ENCODE measurements around the gene HYAL2. TPM values are rescaled to one million over a fixed set of nuclear protein-coding genes. Genes with fewer than 3 reads are reported as not detected.

Gene HYAL2
- total and polyA plus RNA-seq, 2 of the 8 experiments (the other 6 are each of a cell fraction or from before 2014, with no cell fraction given): 51.9 to 176 TPM

DNA sequence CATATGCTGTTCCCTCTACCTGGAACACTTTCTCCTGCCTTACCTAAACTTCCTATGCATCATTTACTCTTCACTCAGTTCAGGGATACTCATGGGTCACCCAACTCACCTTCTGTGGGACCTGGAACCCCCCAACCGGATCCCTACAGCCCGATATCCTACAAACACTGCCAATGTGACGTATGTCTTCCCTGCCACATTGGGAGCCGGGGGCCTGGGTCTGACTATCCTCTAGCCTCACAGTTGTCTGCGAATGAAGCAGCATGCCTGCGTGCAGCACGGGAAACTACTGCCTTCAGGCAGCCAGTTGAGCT, 27.6 kb upstream of the HYAL2 start:
- Histone ChIP-seq H2BK12ac (ENCODE audit: low read depth, low read length) (no peak overlapping the region; the same call in 1 of the 2 replicates), H3K14ac (ENCODE audit: insufficient read length) (no peak overlapping the region), H3K4me1 (replicated peaks in 1 of 4; ENCODE audit: control insufficient read depth in 3 of 4, insufficient read depth in 4 of 4, low read length in 3 of 4) (peaks cover 0 to 11% (median 8%) of the 10 kb centered on the region in 4 experiments; a peak in 5 of 7 replicates), H3K18ac (ENCODE audit: extremely low read depth, low read length) (peak overlapping the region; percentile 85; the same call in 1 of the 2 replicates), H3K36me3 (ENCODE audit: control insufficient read depth in 2 of 4, insufficient read depth in 4 of 4, low read length in 3 of 4) (peaks cover 4 to 7% (median 6%) of the 10 kb centered on the region in 4 experiments; a peak in 5 of 8 replicates), H4K91ac (replicated peaks; ENCODE audit: insufficient read length, low read length) (no peak overlapping the region), H4K20me1 (replicated peaks in 1 of 2; ENCODE audit: control insufficient read depth in 1 of 2, insufficient read depth in 2 of 2, low read length in 2 of 2) (peaks cover 0 to 3% of the 10 kb centered on the region in 2 experiments), H2BK5ac (ENCODE audit: low read depth, low read length) (0 out of 2 replicates have a peak overlapping the region, but pooled peaks have one; percentile 94), H3K4me3 (ENCODE audit: extremely low read depth in 1 of 4, insufficient read depth in 2 of 4, low read depth in 3 of 4, low read length in 4 of 4) (peak overlapping the region; percentile 79 to 87 (median 82)), H2BK15ac (ENCODE audit: low read length) (0 out of 2 replicates have a peak overlapping the region, but pooled peaks have one; percentile 72), H3K56ac (replicated peaks; ENCODE audit: insufficient read length, low read depth, low read length) (no peak overlapping the region), H3K4me2 (ENCODE audit: insufficient read depth in 1 of 2, low read depth in 2 of 2, low read length in 2 of 2) (peak overlapping the region; percentile 64 to 90), H3K23ac (ENCODE audit: insufficient read length) (no peak overlapping the region), H2AK5ac (ENCODE audit: low read depth, low read length) (no peak overlapping the region), H4K8ac (ENCODE audit: extremely low read depth, insufficient read depth, low read length) (peak overlapping the region; percentile 37; the same call in 1 of the 2 replicates), H3K9me3 (ENCODE audit: insufficient read depth in 2 of 2, low read depth in 1 of 2, low read length in 1 of 2) (no peaks in the 10 kb centered on the region), H3K79me2 (ENCODE audit: control insufficient read depth in 1 of 2, insufficient read depth in 2 of 2, low read length in 2 of 2) (no peaks in the 10 kb centered on the region), H2AFZ (ENCODE audit: low read length) (peak overlapping the region; percentile 82; the same call in 1 of the 2 replicates), H2BK120ac (replicated peaks; ENCODE audit: low read depth, low read length) (no peak overlapping the region), H3K27ac (ENCODE audit: low read depth, low read length) (no peak overlapping the region), H3K79me1 (ENCODE audit: low read depth, low read length) (no peaks in the 10 kb centered on the region; the same call in 1 of the 2 replicates), H3K9ac (replicated peaks in 1 of 4; ENCODE audit: extremely low read depth in 1 of 4, low read depth in 3 of 4, low read length in 3 of 4) (peak overlapping the region in 2 of 4 experiments; percentile 36 to 42; a peak in 5 of 7 replicates), H3K23me2 (ENCODE audit: low read depth, low read length) (peaks cover 17% of the 10 kb centered on the region), H4K5ac (ENCODE audit: insufficient read length, low read depth, low read length) (no peak overlapping the region), H2BK20ac (ENCODE audit: low read length) (no peak overlapping the region), H3K27me3 (replicated peaks in 1 of 4; ENCODE audit: control insufficient read depth in 3 of 4, extremely low read depth in 1 of 4, insufficient read depth in 3 of 4, low read length in 3 of 4) (peaks cover 0 to 7% (median 7%) of the 10 kb centered on the region in 4 experiments; a peak in 6 of 7 replicates), H3K4ac (replicated peaks; ENCODE audit: insufficient read length, low read depth, low read length) (no peak overlapping the region)
- TF ChIP-seq SIN3A (conservative IDR thresholded peaks at IDR 0.05 in 1 of 2, IDR thresholded peaks at IDR 0.05 in 1 of 2; ENCODE audit: low read depth in 1 of 2, low read length in 2 of 2) (no peak), SP4 (IDR thresholded peaks at IDR 0.05; ENCODE audit: low read length) (no peak), SAP30 (IDR thresholded peaks at IDR 0.05; ENCODE audit: insufficient read depth, insufficient replicate concordance, low read length) (no peak), NRF1 (IDR thresholded peaks at IDR 0.05; ENCODE audit: low read depth, low read length) (no peak), NANOG (IDR thresholded peaks at IDR 0.05; ENCODE audit: insufficient read depth, low read depth, low read length, poor library complexity, severe bottlenecking) (no peak), ZNF274 (IDR thresholded peaks at IDR 0.05; ENCODE audit: borderline replicate concordance, extremely low read depth, low read length) (no peak), TEAD4 (IDR thresholded peaks at IDR 0.05; ENCODE audit: low read depth, low read length) (no peak), RFX5 (IDR thresholded peaks at IDR 0.05; ENCODE audit: borderline replicate concordance, low read depth, low read length) (no peak), TAF1 (IDR thresholded peaks at IDR 0.05; ENCODE audit: low read depth, low read length) (no peak)
- TF ChIP-seq, protein P1, sequence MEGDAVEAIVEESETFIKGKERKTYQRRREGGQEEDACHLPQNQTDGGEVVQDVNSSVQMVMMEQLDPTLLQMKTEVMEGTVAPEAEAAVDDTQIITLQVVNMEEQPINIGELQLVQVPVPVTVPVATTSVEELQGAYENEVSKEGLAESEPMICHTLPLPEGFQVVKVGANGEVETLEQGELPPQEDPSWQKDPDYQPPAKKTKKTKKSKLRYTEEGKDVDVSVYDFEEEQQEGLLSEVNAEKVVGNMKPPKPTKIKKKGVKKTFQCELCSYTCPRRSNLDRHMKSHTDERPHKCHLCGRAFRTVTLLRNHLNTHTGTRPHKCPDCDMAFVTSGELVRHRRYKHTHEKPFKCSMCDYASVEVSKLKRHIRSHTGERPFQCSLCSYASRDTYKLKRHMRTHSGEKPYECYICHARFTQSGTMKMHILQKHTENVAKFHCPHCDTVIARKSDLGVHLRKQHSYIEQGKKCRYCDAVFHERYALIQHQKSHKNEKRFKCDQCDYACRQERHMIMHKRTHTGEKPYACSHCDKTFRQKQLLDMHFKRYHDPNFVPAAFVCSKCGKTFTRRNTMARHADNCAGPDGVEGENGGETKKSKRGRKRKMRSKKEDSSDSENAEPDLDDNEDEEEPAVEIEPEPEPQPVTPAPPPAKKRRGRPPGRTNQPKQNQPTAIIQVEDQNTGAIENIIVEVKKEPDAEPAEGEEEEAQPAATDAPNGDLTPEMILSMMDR (IDR thresholded peaks at IDR 0.05; ENCODE audit: control extremely low read depth in 1 of 3, insufficient read depth in 1 of 3, low read depth in 1 of 3, low read length in 3 of 3): no peak
- ChIA-PET POLR2A (ENCODE audit: partially characterized antibody) (interaction anchor here (0.5 to 5.3 kb wide), 8 partner anchors 10 to 36 kb away, joined by 3 to 22 read pairs (median 4); partner anchors contain the start of gene RASSF1), CTCF (ENCODE audit: partially characterized antibody) (interaction anchor here (0.7 to 13.4 kb wide), 14 partner anchors 11 to 282 kb away, joined by 3 to 136 read pairs (median 9); partner anchors contain the start of gene TMEM115)
- FAIRE-seq (no peak), DNase-seq (ENCODE audit: low read depth in 1 of 2, low spot score in 2 of 2) (no peak)
- 33% methylated on average over 7 of the region's 7 CpGs; no CpG with 5 or more reads in 1 of the 2 experiments for WGBS, 2 experiments (ENCODE audit: extremely low coverage in 1 of 2, insufficient coverage in 1 of 2, insufficient read length in 1 of 2, insufficient replicate concordance in 2 of 2, low coverage in 1 of 2, low lambda C conversion rate in 2 of 2, missing lambda C conversion rate in 1 of 2)
